ENCODE measurements around the gene PRKRA. TPM values are rescaled to one million over a fixed set of nuclear protein-coding genes. Genes with fewer than 3 reads are reported as not detected.
A peak's percentile ranks its signal among the peaks of the same experiment; 100 is the strongest.

The PRKRA gene
- 58.7 TPM for polyA plus RNA-seq

- H3K36me3 Mint-ChIP-seq: peaks cover 2% of the 10 kb centered on the region
- H3K27me3 Mint-ChIP-seq: no peaks in the 10 kb centered on the region
- H3K9me3 Mint-ChIP-seq: no peaks in the 10 kb centered on the region
- peak within 1 kb of the TSS; percentile 89 to 99 (median 94) for H3K4me3 Mint-ChIP-seq
- H3K27ac Mint-ChIP-seq: peak within 1 kb of the TSS; percentile 88 to 98 (median 94)
- peaks cover 17 to 27% (median 27%) of the 10 kb centered on the region in 3 donors for H3K4me1 Mint-ChIP-seq
Observed at GRCh38 chr2:178450774-178451525, at the start of gene PRKRA, which contains the start of gene PJVK. Gene PRKRA (minus strand): TSS chr2:178451175. CDS start chr2:178451030, 145 bp downstream. Gene PJVK (plus strand): TSS chr2:178451378. CDS start chr2:178453410, 2,032 bp downstream.

- Mint-ChIP-seq H3K27ac (no peak overlapping the region), H3K36me3 (peaks cover 14% of the 10 kb centered on the region), H3K4me1 (peaks cover 5 to 11% (median 10%) of the 10 kb centered on the region in 3 donors), H3K27me3 (no peaks in the 10 kb centered on the region), H3K9me3 (no peaks in the 10 kb centered on the region), H3K4me3 (no peak overlapping the region)
Observed at GRCh38 chr2:178499640-178500039, 48.7 kb upstream of the PRKRA start.

GRCh38 chr2:178498137-178498536, 47.2 kb upstream of the PRKRA start:
- Mint-ChIP-seq H3K9me3 (no peaks in the 10 kb centered on the region), H3K27ac (no peak overlapping the region), H3K4me1 (peaks cover 5 to 11% (median 10%) of the 10 kb centered on the region in 3 donors), H3K27me3 (no peaks in the 10 kb centered on the region), H3K4me3 (no peak overlapping the region), H3K36me3 (peaks cover 18% of the 10 kb centered on the region)

GRCh38 chr2:178496049-178496448, 45.1 kb upstream of the PRKRA start:
- Mint-ChIP-seq H3K27ac (no peak overlapping the region), H3K4me3 (no peak overlapping the region), H3K9me3 (no peaks in the 10 kb centered on the region), H3K36me3 (peaks cover 19% of the 10 kb centered on the region), H3K27me3 (no peaks in the 10 kb centered on the region), H3K4me1 (peaks cover 5 to 11% (median 10%) of the 10 kb centered on the region in 3 donors)

- Mint-ChIP-seq H3K27ac (no peak overlapping the region), H3K27me3 (no peaks in the 10 kb centered on the region), H3K4me3 (no peak overlapping the region), H3K9me3 (no peaks in the 10 kb centered on the region), H3K4me1 (peaks cover 9 to 24% (median 9%) of the 10 kb centered on the region in 3 donors), H3K36me3 (peaks cover 28% of the 10 kb centered on the region)
Observed at GRCh38 chr2:178491612-178492011, 40.6 kb upstream of the PRKRA start.

- Mint-ChIP-seq H3K4me1 (peaks cover 30 to 57% (median 32%) of the 10 kb centered on the region in 3 donors), H3K27ac (no peak overlapping the region), H3K36me3 (peaks cover 21% of the 10 kb centered on the region), H3K4me3 (peak overlapping the region in 1 of 4 donors; percentile 59), H3K27me3 (no peaks in the 10 kb centered on the region), H3K9me3 (no peaks in the 10 kb centered on the region)
Observed at GRCh38 chr2:178485356-178485755, 34.4 kb upstream of the PRKRA start.

- peaks cover 12% of the 10 kb centered on the region for H3K36me3 Mint-ChIP-seq
- peak overlapping the region in 1 of 4 donors; percentile 59 for H3K4me3 Mint-ChIP-seq
- H3K27me3 Mint-ChIP-seq: no peaks in the 10 kb centered on the region
- no peak overlapping the region for H3K27ac Mint-ChIP-seq
- H3K4me1 Mint-ChIP-seq: peaks cover 30 to 63% (median 34%) of the 10 kb centered on the region in 3 donors
- H3K9me3 Mint-ChIP-seq: no peaks in the 10 kb centered on the region
Observed at GRCh38 chr2:178484245-178485041, 33.5 kb upstream of the PRKRA start.

- Mint-ChIP-seq H3K4me1 (peaks cover 36 to 63% (median 38%) of the 10 kb centered on the region in 3 donors), H3K27ac (peak overlapping the region in 2 of 3 donors; percentile 41 to 82), H3K36me3 (peaks cover 9% of the 10 kb centered on the region), H3K4me3 (peak overlapping the region; percentile 27 to 97 (median 96)), H3K9me3 (no peaks in the 10 kb centered on the region), H3K27me3 (no peaks in the 10 kb centered on the region)
Observed at GRCh38 chr2:178482437-178482836, 31.5 kb upstream of the PRKRA start.

- Mint-ChIP-seq H3K4me1 (peaks cover 33 to 50% (median 40%) of the 10 kb centered on the region in 3 donors), H3K27ac (peak within 1 kb of the TSS; percentile 96 to 99 (median 99)), H3K9me3 (no peaks in the 10 kb centered on the region), H3K36me3 (no peaks in the 10 kb centered on the region), H3K4me3 (peak within 1 kb of the TSS; percentile 95 to 100 (median 98)), H3K27me3 (no peaks in the 10 kb centered on the region)
Observed at GRCh38 chr2:178480227-178481181, 29.5 kb upstream of the PRKRA start, which contains the start of gene PLEKHA3. Gene PLEKHA3 (plus strand): TSS chr2:178480457. CDS start chr2:178480870, 413 bp downstream.

GRCh38 chr2:178479758-178480226, 28.8 kb upstream of the PRKRA start:
- no peaks in the 10 kb centered on the region for H3K27me3 Mint-ChIP-seq
- no peaks in the 10 kb centered on the region for H3K36me3 Mint-ChIP-seq
- H3K9me3 Mint-ChIP-seq: no peaks in the 10 kb centered on the region
- peak overlapping the region; percentile 95 to 100 (median 96) for H3K4me3 Mint-ChIP-seq
- H3K27ac Mint-ChIP-seq: peak overlapping the region; percentile 83 to 99 (median 96)
- peaks cover 33 to 45% (median 37%) of the 10 kb centered on the region in 3 donors for H3K4me1 Mint-ChIP-seq

- Mint-ChIP-seq H3K4me1 (peaks cover 31 to 40% (median 35%) of the 10 kb centered on the region in 3 donors), H3K4me3 (peak overlapping the region; percentile 95 to 100 (median 98))
Observed at GRCh38 chr2:178479275-178479616, 28.3 kb upstream of the PRKRA start.

GRCh38 chr2:178478439-178479274, 27.7 kb upstream of the PRKRA start, which contains the start of gene FKBP7:
Gene FKBP7 (minus strand): TSS chr2:178478600. CDS start chr2:178478499, 101 bp downstream.
- Mint-ChIP-seq H3K27ac (peak within 1 kb of the TSS; percentile 96 to 99 (median 99)), H3K4me1 (peaks cover 31 to 40% (median 33%) of the 10 kb centered on the region in 3 donors), H3K4me3 (peak within 1 kb of the TSS; percentile 95 to 100 (median 98)), H3K27me3 (no peaks in the 10 kb centered on the region), H3K36me3 (no peaks in the 10 kb centered on the region), H3K9me3 (no peaks in the 10 kb centered on the region)

More at GRCh38 chr2:178479275-178479616, 28.3 kb upstream of the PRKRA start:
- H3K36me3 Mint-ChIP-seq: no peaks in the 10 kb centered on the region
- no peaks in the 10 kb centered on the region for H3K27me3 Mint-ChIP-seq
- peak overlapping the region; percentile 96 to 99 (median 99) for H3K27ac Mint-ChIP-seq
- no peaks in the 10 kb centered on the region for H3K9me3 Mint-ChIP-seq

GRCh38 chr2:178478130-178478438, 27.1 kb upstream of the PRKRA start:
- no peaks in the 10 kb centered on the region for H3K36me3 Mint-ChIP-seq
- peak overlapping the region; percentile 95 to 100 (median 98) for H3K4me3 Mint-ChIP-seq
- no peaks in the 10 kb centered on the region for H3K27me3 Mint-ChIP-seq
- peak overlapping the region; percentile 96 to 99 (median 99) for H3K27ac Mint-ChIP-seq
- no peaks in the 10 kb centered on the region for H3K9me3 Mint-ChIP-seq
- peaks cover 31 to 40% (median 33%) of the 10 kb centered on the region in 3 donors for H3K4me1 Mint-ChIP-seq
